HEK293 (cell line): ENCODE data around the gene TSBP1.
"Not testable (repeated sequence)": the region's sequence is repeated elsewhere in the genome, so short reads cannot be mapped to it uniquely, and the experiment has no call there.

Experiments used
- CTCF ChIA-PET: fragments of 350-600 bp; formaldehyde crosslinking; extraction: SDS; loops from one replicate; lab custom pipeline; 2021; ENCODE audit warnings: antibody characterized with exemption; lab: Yijun Ruan, JAX
- POLR2A ChIA-PET: fragments of 300-600 bp; formaldehyde crosslinking; extraction: SDS; loops from one replicate; lab custom pipeline; 2020; ENCODE audit warnings: antibody characterized with exemption, inconsistent platforms; lab: Yijun Ruan, JAX
- H3K27ac ChIP-seq: fragments of 200-500 bp; sonication (Bioruptor generic); 2 replicates; pipeline ENCODE4 v1.5.1; 2014; ENCODE audit warnings: low read depth, low read length, control low read depth, inconsistent platforms; ENCODE audit errors: extremely low read depth
- H3K36me3 ChIP-seq, 2 experiments: fragments of 200-500 bp in 1 of 2; sonication (Bioruptor generic) in 1 of 2; 1 replicate in 1 of 2; 2 replicates in 1 of 2; pipeline ENCODE4 v1.5.1; 2014 to 2017; ENCODE audit warnings: inconsistent platforms in 2 of 2, low read length in 2 of 2; ENCODE audit not compliant: control insufficient read depth in 2 of 2, insufficient read depth in 1 of 2
- H3K4me1 ChIP-seq: fragments of 200-500 bp; sonication (Bioruptor generic); 2 replicates; pipeline ENCODE4 v1.5.1; 2014; ENCODE audit warnings: mild to moderate bottlenecking, low read length, inconsistent platforms; ENCODE audit not compliant: control insufficient read depth, insufficient read depth
- H3K4me3 ChIP-seq: 2 replicates; pipeline ENCODE4 v1.5.1; 2011; ENCODE audit warnings: low read depth, mild to moderate bottlenecking, control low read depth, low read length, moderate library complexity
- H3K9me3 ChIP-seq: fragments of 200-500 bp; sonication (Bioruptor generic); 2 replicates; pipeline ENCODE4 v1.5.1; 2014; ENCODE audit warnings: low read depth, low read length, inconsistent platforms; ENCODE audit not compliant: control insufficient read depth, insufficient read depth
- EGR2 ChIP-seq: fragments of 450-650 bp; formaldehyde crosslinking; IDR thresholded peaks from 2 replicates; pipeline ENCODE4 v1.5.1; 2016; ENCODE audit warnings: low read depth, missing biosample characterization, missing genetic modification characterization
- GLIS2 ChIP-seq: fragments of 450-650 bp; formaldehyde crosslinking; IDR thresholded peaks from 2 replicates; pipeline ENCODE4 v1.5.1; 2016; ENCODE audit warnings: missing biosample characterization, missing genetic modification characterization
- MZF1 ChIP-seq: fragments of 450-650 bp; formaldehyde crosslinking; IDR thresholded peaks from 2 replicates; pipeline ENCODE4 v1.5.1; 2017; ENCODE audit warnings: missing biosample characterization, missing genetic modification characterization, borderline replicate concordance
- PRDM2 ChIP-seq: fragments of 450-650 bp; formaldehyde crosslinking; IDR thresholded peaks from 2 replicates; pipeline ENCODE4 v1.5.1; 2016; ENCODE audit warnings: missing biosample characterization, missing genetic modification characterization, borderline replicate concordance
- SCRT2 ChIP-seq: fragments of 450-650 bp; formaldehyde crosslinking; IDR thresholded peaks from 2 replicates; pipeline ENCODE4 v1.5.1; 2016; ENCODE audit warnings: missing biosample characterization, missing genetic modification characterization
- ZNF146 ChIP-seq: fragments of 450-650 bp; formaldehyde crosslinking; IDR thresholded peaks from 2 replicates; pipeline ENCODE4 v1.5.1; 2016; ENCODE audit warnings: missing biosample characterization, missing genetic modification characterization
- ZNF148 ChIP-seq: fragments of 450-650 bp; formaldehyde crosslinking; IDR thresholded peaks from 2 replicates; pipeline ENCODE4 v1.5.0; 2017; ENCODE audit warnings: missing biosample characterization, missing genetic modification characterization, borderline replicate concordance
- ZNF211 ChIP-seq: fragments of 450-650 bp; formaldehyde crosslinking; IDR thresholded peaks from 2 replicates; pipeline ENCODE4 v1.5.1; 2016; ENCODE audit warnings: low read depth, missing biosample characterization, missing genetic modification characterization
- ZNF354C ChIP-seq: fragments of 450-650 bp; formaldehyde crosslinking; IDR thresholded peaks from 2 replicates; pipeline ENCODE4 v1.5.1; 2016; ENCODE audit warnings: missing biosample characterization, missing genetic modification characterization, low read depth, borderline replicate concordance
- ZNF391 ChIP-seq: fragments of 450-650 bp; formaldehyde crosslinking; IDR thresholded peaks from 2 replicates; pipeline ENCODE4 v1.5.1; 2016; ENCODE audit warnings: low read depth, missing biosample characterization, missing genetic modification characterization, borderline replicate concordance
- ZNF473 ChIP-seq: fragments of 450-650 bp; formaldehyde crosslinking; IDR thresholded peaks from 2 replicates; pipeline ENCODE4 v1.5.1; 2017; ENCODE audit warnings: missing biosample characterization, missing genetic modification characterization
- ZNF513 ChIP-seq: fragments of 450-650 bp; IDR thresholded peaks from 2 replicates; pipeline ENCODE4 v1.5.1; 2018; ENCODE audit warnings: missing biosample characterization, missing genetic modification characterization
- ZNF580 ChIP-seq: fragments of 450-650 bp; formaldehyde crosslinking; IDR thresholded peaks from 2 replicates; pipeline ENCODE4 v1.5.1; 2016; ENCODE audit warnings: missing biosample characterization, missing genetic modification characterization
- ZNF600 ChIP-seq: fragments of 450-650 bp; formaldehyde crosslinking; IDR thresholded peaks from 2 replicates; pipeline ENCODE4 v1.5.1; 2016; ENCODE audit warnings: missing biosample characterization, missing genetic modification characterization
- ZNF645 ChIP-seq: fragments of 450-650 bp; formaldehyde crosslinking; IDR thresholded peaks from 2 replicates; pipeline ENCODE4; 2016; ENCODE audit warnings: missing biosample characterization, missing genetic modification characterization
- ZNF660 ChIP-seq: fragments of 450-650 bp; IDR thresholded peaks from 2 replicates; pipeline ENCODE4 v1.5.1; 2018; ENCODE audit warnings: missing biosample characterization, mild to moderate bottlenecking, missing genetic modification characterization
- ZNF76 ChIP-seq: fragments of 450-650 bp; formaldehyde crosslinking; IDR thresholded peaks from 2 replicates; pipeline ENCODE4; 2016; ENCODE audit warnings: low read depth, missing biosample characterization, missing genetic modification characterization, borderline replicate concordance
- ZNF792 ChIP-seq: fragments of 450-650 bp; formaldehyde crosslinking; IDR thresholded peaks from 2 replicates; pipeline ENCODE4 v1.5.1; 2016; ENCODE audit warnings: missing biosample characterization, missing genetic modification characterization

The TSBP1 gene

GRCh38 chr6:32267035-32267434, 104.7 kb downstream of the TSBP1 start:
- ChIA-PET POLR2A (interaction anchor here (0.6 kb wide), 1 partner anchor 180 kb away, joined by 7 read pairs; no protein-coding TSS in a partner anchor), CTCF (interaction anchor here (0.8 to 2.1 kb wide), 2 partner anchors 13 to 22 kb away, joined by 5 read pairs; no protein-coding TSS in a partner anchor)
- H3K4me1 ChIP-seq = no peaks in the 10 kb centered on the region
- H3K9me3 ChIP-seq = no peaks in the 10 kb centered on the region
- no peak overlapping the region for H3K27ac ChIP-seq
- no peak overlapping the region for H3K4me3 ChIP-seq
- TF ChIP-seq ZNF645 (tag by site-specific recombination) (no peak), ZNF660 (tag by site-specific recombination) (no peak), ZNF792 (tag by site-specific recombination) (no peak), ZNF600 (no peak), EGR2 (tag by site-specific recombination) (no peak), ZNF391 (tag by site-specific recombination) (no peak), GLIS2 (no peak), ZNF473 (tag by site-specific recombination) (no peak), ZNF76 (tag by site-specific recombination) (no peak), MZF1 (no peak), ZNF354C (tag by site-specific recombination) (no peak), SCRT2 (no peak)
- H3K36me3 ChIP-seq = no peaks in the 10 kb centered on the region

- TF ChIP-seq ZNF146 (tag by site-specific recombination) = peak; percentile 69
- H3K27ac ChIP-seq, H3K4me1 ChIP-seq, POLR2A ChIA-PET, H3K36me3 ChIP-seq, H3K4me3 ChIP-seq, H3K9me3 ChIP-seq: not testable (repeated sequence)
- CTCF ChIA-PET = interaction anchor here (0.6 to 5.4 kb wide), 3 partner anchors 11 to 49 kb away, joined by 3 to 60 read pairs (median 3); no protein-coding TSS in a partner anchor
Observed at GRCh38 chr6:32257262-32257661, 114.4 kb downstream of the TSBP1 start.

GRCh38 chr6:32255199-32256153, 116.2 kb downstream of the TSBP1 start:
- CTCF ChIA-PET = interaction anchor here (0.6 to 5.4 kb wide), 31 partner anchors 10 to 1606 kb away, joined by 3 to 60 read pairs (median 3); partner anchors contain the start of genes C6orf47 and TAP2
- H3K36me3 ChIP-seq = no peaks in the 10 kb centered on the region
- H3K27ac ChIP-seq = 0 out of 2 replicates have a peak overlapping the region, but pooled peaks have one; percentile 30
- peak overlapping the region; percentile 25 for H3K4me3 ChIP-seq
- no peaks in the 10 kb centered on the region for H3K9me3 ChIP-seq
- POLR2A ChIA-PET = interaction anchor here (0.9 kb wide), 1 partner anchor 90 kb away, joined by 3 read pairs; no protein-coding TSS in a partner anchor
- H3K4me1 ChIP-seq = no peaks in the 10 kb centered on the region
- no peak for TF ChIP-seq ZNF513 (tag by site-specific recombination)
- TF ChIP-seq ZNF148 (tag by site-specific recombination) = no peak
- no peak for TF ChIP-seq ZNF580 (tag by site-specific recombination)
- TF ChIP-seq PRDM2 (tag by site-specific recombination) = no peak
- no peak for TF ChIP-seq ZNF211
